Measurements from ENCODE around the gene SLC27A5.
"Not testable (repeated sequence)": the region's sequence is repeated elsewhere in the genome, so short reads cannot be mapped to it uniquely, and the experiment has no call there.

The SLC27A5 gene

GRCh38 chr19:58492265-58492664 lies 19.5 kb downstream of the SLC27A5 start:
- DNase-seq, result no peak

- DNase-seq, result no peak
Observed at GRCh38 chr19:58491393-58491792, 20.4 kb downstream of the SLC27A5 start.

DNA sequence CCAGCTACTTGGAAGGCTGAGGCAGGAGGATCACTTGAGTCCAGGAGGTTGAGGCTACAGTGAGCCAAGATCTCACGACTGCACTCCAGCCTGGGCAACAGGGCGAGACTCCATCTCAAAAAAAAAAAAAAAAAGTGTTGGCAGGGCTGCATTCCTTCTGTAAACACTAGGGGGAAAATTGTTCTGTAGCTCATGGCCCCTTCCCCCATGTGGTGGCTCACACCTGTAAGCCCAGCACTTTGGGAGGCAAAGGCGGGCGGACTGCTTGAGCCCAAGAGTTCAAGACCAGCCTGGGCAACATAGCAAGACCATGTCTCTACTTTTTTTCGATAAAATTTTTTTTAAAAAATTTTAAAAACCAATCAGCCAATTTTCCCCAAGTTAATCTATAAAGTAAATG lies 27.4 kb downstream of the SLC27A5 start:
- not testable (repeated sequence) for DNase-seq

DNA sequence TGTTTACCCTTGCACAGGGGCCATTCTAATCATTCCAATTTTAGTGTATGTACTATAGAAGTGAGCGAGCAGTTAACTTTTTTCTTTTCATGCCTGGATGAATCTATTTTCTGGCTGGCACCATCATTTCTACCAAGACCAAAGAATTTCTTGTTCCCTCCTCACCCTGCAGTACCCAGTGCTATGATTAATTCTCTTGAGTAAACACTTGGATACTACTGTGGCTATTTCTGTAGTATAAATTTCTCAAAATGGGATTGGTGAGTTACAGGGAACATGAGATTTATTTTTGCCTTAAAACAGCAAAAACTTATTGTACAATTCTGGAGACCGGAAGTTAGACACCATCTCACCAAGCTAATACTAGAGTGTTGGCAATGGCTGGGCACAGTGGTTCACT lies 28.0 kb downstream of the SLC27A5 start:
- no peak for DNase-seq

- no peak for DNase-seq
Observed at GRCh38 chr19:58482372-58482771, 29.4 kb downstream of the SLC27A5 start.

- no peak for DNase-seq
Observed at GRCh38 chr19:58480831-58481230, 31.0 kb downstream of the SLC27A5 start.

DNA sequence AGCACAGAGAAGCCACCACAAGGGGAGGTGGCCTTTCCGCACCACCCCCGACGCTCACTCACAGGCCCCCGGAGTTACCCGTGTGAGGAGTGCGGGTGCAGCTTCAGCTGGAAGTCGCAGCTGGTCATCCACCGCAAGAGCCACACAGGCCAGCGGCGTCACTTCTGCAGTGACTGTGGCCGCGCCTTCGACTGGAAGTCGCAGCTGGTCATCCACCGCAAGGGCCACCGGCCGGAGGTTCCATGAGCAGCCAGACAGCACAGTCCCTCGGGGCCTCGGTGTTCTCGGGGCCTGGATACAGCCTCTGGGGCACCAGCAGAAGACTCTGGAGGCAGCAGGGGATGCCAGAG lies 31.3 kb downstream of the SLC27A5 start:
- DNase-seq, result no peak

DNA sequence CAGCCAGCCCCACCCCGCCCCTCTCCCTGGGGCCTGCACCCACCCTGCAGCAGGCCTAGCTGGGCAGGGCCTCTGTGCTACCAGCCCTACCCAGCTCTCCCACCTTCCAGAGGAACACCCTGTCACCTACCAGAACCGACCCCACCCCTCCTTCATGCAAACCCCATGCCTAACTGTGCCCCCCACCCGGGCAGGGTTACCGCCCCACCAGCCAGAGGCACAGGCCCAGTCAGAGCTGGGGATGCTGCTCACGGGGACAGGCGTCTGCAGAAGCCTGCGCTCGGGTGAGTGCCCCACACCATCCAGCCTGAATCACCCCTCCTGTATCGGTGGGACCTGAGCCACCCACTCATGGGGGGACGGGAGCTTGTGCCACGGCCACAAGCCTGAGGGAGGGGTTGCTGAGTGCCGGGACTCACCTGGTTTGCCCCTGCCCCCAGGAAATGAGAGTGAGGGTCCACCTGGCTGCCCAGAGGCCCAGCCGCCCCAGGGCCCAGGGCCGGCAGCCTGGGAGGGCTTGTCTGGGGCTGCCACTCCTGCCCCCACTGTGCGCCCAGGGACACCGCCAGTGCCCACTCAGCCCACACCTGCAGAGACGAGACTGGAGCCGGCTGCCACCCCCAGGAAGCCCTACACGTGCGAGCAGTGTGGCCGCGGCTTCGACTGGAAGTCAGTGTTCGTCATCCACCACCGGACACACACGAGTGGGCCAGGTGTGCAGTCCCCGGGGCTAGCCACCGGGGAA lies 31.9 kb downstream of the SLC27A5 start:
- no peak for DNase-seq

GRCh38 chr19:58479303-58479702 lies 32.5 kb downstream of the SLC27A5 start:
- no peak for DNase-seq

GRCh38 chr19:58477871-58478270 lies 33.9 kb downstream of the SLC27A5 start:
- no peak for DNase-seq

DNA sequence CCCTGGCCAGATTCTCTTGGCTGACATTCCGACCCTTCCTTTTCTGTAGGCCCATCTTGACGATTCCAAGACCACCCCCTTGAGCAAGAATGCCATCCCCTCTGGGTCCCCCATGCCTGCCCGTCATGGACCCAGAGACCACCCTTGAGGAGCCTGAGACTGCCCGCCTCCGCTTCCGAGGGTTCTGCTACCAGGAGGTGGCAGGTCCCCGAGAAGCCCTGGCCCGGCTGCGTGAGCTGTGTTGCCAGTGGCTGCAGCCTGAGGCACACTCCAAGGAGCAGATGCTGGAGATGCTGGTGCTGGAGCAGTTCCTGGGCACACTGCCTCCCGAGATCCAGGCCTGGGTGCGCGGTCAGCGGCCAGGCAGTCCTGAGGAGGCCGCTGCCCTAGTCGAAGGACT lies 34.7 kb downstream of the SLC27A5 start:
- DNase-seq, result no peak

DNA sequence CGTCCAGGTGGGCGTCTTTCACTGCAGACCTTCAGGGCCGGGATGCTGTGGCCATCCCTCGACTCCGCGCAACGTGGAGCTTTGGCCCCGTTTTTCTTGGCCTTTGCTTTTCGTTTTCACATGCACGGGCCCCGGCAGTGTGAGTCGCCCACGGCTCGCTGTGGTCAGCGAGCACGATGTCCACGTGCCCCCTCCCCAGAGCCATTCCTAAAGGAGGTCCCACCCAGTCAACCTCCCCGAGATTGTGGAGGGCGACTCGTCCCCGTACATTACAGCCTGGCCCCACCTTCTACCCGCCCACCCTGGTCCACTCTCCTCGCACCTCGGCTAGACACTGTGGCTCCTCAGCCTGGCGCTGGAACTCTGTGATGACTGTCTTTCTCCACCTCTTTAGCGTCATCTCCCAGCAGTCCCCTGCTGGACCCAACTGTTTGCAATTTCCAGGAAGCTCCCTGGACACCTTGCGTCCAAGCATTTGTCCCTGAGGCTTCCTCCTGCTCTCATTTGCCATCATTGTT lies 35.2 kb downstream of the SLC27A5 start:
- no peak for DNase-seq

GRCh38 chr19:58475714-58476497 lies 35.9 kb downstream of the SLC27A5 start, which contains the start of gene ZNF446:
TSS of gene ZNF446 (plus strand) at chr19:58476352. CDS start at chr19:58477219, 867 bp downstream.
- DNase-seq, result peak; percentile 89

- no peak for DNase-seq
Observed at GRCh38 chr19:58474997-58475713, 36.6 kb downstream of the SLC27A5 start.

DNA sequence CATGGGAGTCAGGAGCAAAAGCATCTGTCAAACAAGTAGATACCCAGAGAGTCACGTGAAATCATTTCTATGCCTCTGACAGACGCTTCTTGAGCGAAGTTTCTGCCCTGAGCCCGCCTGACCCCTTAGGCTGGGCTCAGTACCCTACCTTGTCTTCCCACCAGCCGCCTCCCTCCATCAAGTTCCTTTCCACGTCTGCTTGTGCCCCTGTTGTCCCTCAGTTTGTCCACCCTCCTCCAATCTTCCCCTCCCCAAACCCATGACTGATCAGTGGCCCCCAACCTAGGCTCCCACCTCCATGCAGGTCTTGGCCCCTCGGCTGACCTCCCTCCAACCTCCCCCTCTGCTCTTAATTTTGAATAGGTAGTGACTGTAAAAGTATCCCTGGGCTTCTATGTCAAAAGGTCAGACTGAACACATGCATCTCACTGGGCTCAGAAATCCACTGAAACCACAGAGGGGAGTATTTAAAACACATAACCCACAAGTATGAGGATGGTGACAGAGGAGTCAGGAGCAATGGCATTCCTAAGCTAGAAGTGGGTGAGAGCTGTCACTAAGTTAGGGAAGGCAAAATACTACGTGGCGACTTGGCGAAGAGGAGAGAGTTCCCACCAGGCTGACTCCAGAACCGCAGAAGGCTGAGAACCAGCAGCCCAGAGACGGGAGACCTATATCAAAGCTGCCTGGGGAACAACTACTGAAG lies 37.3 kb downstream of the SLC27A5 start:
- no peak for DNase-seq

DNA sequence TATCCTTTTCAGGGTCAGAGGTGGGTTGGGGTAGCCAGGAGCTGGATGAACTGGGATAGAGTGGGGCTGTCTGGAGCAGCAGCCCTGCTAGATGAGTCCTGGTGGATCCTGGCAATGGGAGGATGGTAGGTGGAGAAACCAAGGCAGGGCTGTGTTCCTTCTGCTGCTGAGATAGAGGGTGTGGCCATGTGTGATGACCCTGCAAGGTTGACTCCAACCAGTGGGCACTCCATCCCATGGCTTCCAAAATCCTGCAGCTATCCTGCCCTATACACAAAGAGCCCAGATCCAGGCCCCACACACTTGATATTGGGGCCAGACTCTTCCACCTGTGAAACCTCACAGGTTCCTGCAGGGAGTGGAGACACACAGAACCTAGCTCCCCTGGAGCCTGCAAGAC lies 38.0 kb downstream of the SLC27A5 start:
- DNase-seq, result no peak

DNA sequence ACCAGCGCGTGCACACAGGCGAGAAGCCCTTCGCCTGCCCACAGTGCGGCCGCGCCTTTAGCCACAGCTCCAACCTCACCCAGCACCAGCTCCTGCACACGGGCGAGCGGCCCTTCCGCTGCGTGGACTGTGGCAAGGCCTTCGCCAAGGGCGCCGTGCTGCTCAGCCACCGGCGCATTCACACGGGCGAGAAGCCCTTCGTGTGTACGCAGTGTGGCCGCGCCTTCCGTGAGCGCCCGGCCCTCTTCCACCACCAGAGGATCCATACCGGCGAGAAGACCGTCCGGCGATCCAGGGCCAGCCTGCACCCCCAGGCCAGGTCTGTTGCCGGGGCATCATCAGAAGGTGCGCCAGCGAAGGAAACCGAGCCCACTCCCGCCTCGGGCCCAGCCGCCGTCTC lies 40.1 kb downstream of the SLC27A5 start:
- no peak for DNase-seq

- DNase-seq, result not testable (repeated sequence)
Observed at GRCh38 chr19:58470837-58471543, 40.8 kb downstream of the SLC27A5 start.

- no peak for DNase-seq
Observed at GRCh38 chr19:58469241-58470013, 42.4 kb downstream of the SLC27A5 start.

GRCh38 chr19:58468216-58468839 lies 43.5 kb downstream of the SLC27A5 start:
- DNase-seq, result peak; percentile 33
